Measurements from ENCODE around the gene KCNQ1OT1. TPM values are rescaled to one million over a fixed set of nuclear protein-coding genes. Genes with fewer than 3 reads are reported as not detected.

Gene KCNQ1OT1
- total RNA-seq, 1 experiment from 2014 or later = 2.4 TPM

DNA sequence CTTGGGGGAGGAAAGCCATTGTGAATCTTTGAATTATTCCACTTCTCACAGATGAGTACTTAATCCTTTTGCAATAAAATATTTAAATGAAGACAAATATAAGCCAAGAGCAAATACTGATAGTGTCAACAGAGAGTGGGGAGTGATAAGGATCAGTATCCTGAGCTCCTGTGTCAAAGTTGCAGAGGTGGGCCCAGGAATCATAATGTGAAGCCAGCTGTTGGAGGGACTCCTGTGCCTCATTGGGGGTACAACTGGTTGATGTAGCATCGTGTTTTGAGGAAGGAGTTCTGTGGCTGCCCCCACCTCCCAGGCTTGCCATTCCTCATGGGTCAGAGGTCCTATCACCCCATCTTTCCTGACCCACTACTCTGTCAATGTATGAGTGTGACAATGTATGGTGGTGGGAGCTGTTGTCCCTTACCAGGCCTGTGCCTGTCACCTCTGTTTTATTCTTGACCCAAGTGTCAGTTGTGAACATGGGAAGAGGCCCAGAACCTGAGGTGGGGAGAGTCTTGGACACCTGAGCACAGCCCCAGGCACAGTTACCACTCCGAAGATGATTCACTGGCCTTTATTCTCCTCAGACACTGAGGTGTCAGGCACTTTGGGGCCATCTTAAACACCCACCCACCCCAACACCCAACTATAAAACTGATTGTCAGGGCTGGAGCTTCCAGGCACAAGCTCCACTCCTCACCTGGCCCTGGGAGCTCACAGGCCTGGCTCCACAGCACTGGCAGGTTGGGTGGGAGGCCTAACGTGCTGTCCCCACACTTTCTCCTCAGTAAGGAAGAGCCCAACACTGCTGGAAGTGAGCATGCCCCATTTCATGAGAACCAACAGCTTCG, 38.4 kb downstream of the KCNQ1OT1 start:
- ChIA-PET POLR2A (no interaction called here), CTCF (interaction anchor here (0.6 kb wide), 1 partner anchor 13 kb away, joined by 3 read pairs; no protein-coding TSS in a partner anchor)
- peaks cover 48% of the 10 kb centered on the region for H3K9me3 Mint-ChIP-seq
- H3K4me1 Mint-ChIP-seq = no peaks in the 10 kb centered on the region
- DNase-seq (ENCODE audit: low spot score) (no peak), ATAC-seq (no peak)
- H3K36me3 Mint-ChIP-seq = peaks cover 71% of the 10 kb centered on the region
- no peak overlapping the region for H3K4me3 Mint-ChIP-seq
- TF ChIP-seq ZSCAN18 (CRISPR knock-in tag; IDR thresholded peaks at IDR 0.05) (no peak), E2F5 (CRISPR knock-in tag; IDR thresholded peaks at IDR 0.05) (no peak), FOXJ3 (CRISPR knock-in tag; IDR thresholded peaks at IDR 0.05; ENCODE audit: borderline replicate concordance) (no peak), ZNF416 (CRISPR knock-in tag; IDR thresholded peaks at IDR 0.05) (no peak), CREB1 (CRISPR knock-in tag; IDR thresholded peaks at IDR 0.05) (no peak), ZNF423 (CRISPR knock-in tag; IDR thresholded peaks at IDR 0.05) (no peak), IRF2 (CRISPR knock-in tag; IDR thresholded peaks at IDR 0.05; ENCODE audit: borderline replicate concordance, low read depth) (no peak), FOXP1 (CRISPR knock-in tag; IDR thresholded peaks at IDR 0.05; ENCODE audit: borderline replicate concordance) (no peak), JAZF1 (CRISPR knock-in tag; IDR thresholded peaks at IDR 0.05) (no peak), ZMAT4 (CRISPR knock-in tag; IDR thresholded peaks at IDR 0.05) (no peak), MXD4 (CRISPR knock-in tag; IDR thresholded peaks at IDR 0.05; ENCODE audit: borderline replicate concordance) (no peak), ZNF263 (CRISPR knock-in tag; IDR thresholded peaks at IDR 0.05; ENCODE audit: low read depth) (no peak), STAT6 (CRISPR knock-in tag; conservative IDR thresholded peaks at IDR 0.05; ENCODE audit: low read depth) (no peak), PRRX2 (CRISPR knock-in tag; IDR thresholded peaks at IDR 0.05) (no peak), TCF7 (CRISPR knock-in tag; IDR thresholded peaks at IDR 0.05; ENCODE audit: low read depth) (no peak), PREB (CRISPR knock-in tag; IDR thresholded peaks at IDR 0.05; ENCODE audit: borderline replicate concordance) (no peak), NFYB (CRISPR knock-in tag; conservative IDR thresholded peaks at IDR 0.05; ENCODE audit: low read depth) (no peak)
- TF ChIP-seq, protein P1, sequence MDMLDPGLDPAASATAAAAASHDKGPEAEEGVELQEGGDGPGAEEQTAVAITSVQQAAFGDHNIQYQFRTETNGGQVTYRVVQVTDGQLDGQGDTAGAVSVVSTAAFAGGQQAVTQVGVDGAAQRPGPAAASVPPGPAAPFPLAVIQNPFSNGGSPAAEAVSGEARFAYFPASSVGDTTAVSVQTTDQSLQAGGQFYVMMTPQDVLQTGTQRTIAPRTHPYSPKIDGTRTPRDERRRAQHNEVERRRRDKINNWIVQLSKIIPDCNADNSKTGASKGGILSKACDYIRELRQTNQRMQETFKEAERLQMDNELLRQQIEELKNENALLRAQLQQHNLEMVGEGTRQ (CRISPR knock-in tag; IDR thresholded peaks at IDR 0.05) = no peak
- TF ChIP-seq, protein P2, sequence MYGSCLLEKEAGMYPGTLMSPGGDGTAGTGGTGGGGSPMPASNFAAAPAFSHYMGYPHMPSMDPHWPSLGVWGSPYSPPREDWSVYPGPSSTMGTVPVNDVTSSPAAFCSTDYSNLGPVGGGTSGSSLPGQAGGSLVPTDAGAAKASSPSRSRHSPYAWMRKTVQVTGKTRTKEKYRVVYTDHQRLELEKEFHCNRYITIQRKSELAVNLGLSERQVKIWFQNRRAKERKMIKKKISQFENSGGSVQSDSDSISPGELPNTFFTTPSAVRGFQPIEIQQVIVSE (CRISPR knock-in tag; IDR thresholded peaks at IDR 0.05; ENCODE audit: borderline replicate concordance) = no peak
- peaks cover 74% of the 10 kb centered on the region for H3K27me3 Mint-ChIP-seq (ENCODE audit: low read depth)
- no peak overlapping the region for H3K27ac Mint-ChIP-seq
